ENCODE measurements around the gene LCE1F. TPM values are rescaled to one million over a fixed set of nuclear protein-coding genes. Genes with fewer than 3 reads are reported as not detected.

LCE1F gene
- polyA plus RNA-seq, 1 of the 3 experiments (the other 2 are of a cell fraction): not detected

- Histone ChIP-seq H3K4me2 (no peak overlapping the region), H3K9ac (no peak overlapping the region), H3K79me2 (ENCODE audit: insufficient read depth) (no peaks in the 10 kb centered on the region), H3F3A (replicated peaks; ENCODE audit: insufficient read depth) (no peaks in the 10 kb centered on the region), H3K36me3 (replicated peaks in 1 of 2; ENCODE audit: control insufficient read depth in 1 of 2, insufficient read depth in 2 of 2, low read length in 1 of 2) (no peaks in the 10 kb centered on the region), H3K27me3 (ENCODE audit: insufficient read depth) (peaks cover 10% of the 10 kb centered on the region; the same call in 1 of the 2 replicates), H3K9me3 (no peaks in the 10 kb centered on the region), H3K27ac (ENCODE audit: low read depth in 2 of 2, low read length in 1 of 2) (no peak overlapping the region), H3K4me3 (ENCODE audit: low read depth in 2 of 2, low read length in 1 of 2) (no peak overlapping the region), H3K9me2 (no peaks in the 10 kb centered on the region), H2AFZ (ENCODE audit: low read depth) (no peak overlapping the region), H3K4me1 (ENCODE audit: control insufficient read depth in 1 of 2, insufficient read depth in 2 of 2, low read depth in 1 of 2, low read length in 1 of 2) (no peaks in the 10 kb centered on the region), H4K20me1 (ENCODE audit: insufficient read depth) (no peaks in the 10 kb centered on the region)
- POLR2A ChIA-PET: no interaction called here
- DNase-seq: no peak
- CTCF ChIA-PET: no interaction called here
- 0% methylated on average over 1 of the region's 2 CpGs for WGBS (ENCODE audit: low lambda C conversion rate)
- no peak for TF ChIP-seq USF1 (IDR thresholded peaks at IDR 0.05; ENCODE audit: borderline replicate concordance, low read depth)
- no peak for TF ChIP-seq SMC3 (IDR thresholded peaks at IDR 0.05; ENCODE audit: low read depth, low read length)
- no peak for TF ChIP-seq REST (IDR thresholded peaks at IDR 0.05; ENCODE audit: low read depth, low read length)
- no peak for TF ChIP-seq TCF12 (IDR thresholded peaks at IDR 0.05)
- no peak for TF ChIP-seq EP300 (IDR thresholded peaks at IDR 0.05; ENCODE audit: borderline replicate concordance in 1 of 2, low read depth in 1 of 2, low read length in 1 of 2)
- TF ChIP-seq NFIC (IDR thresholded peaks at IDR 0.05; ENCODE audit: borderline replicate concordance): no peak
- no peak for TF ChIP-seq FOXJ3 (CRISPR knock-in tag; IDR thresholded peaks at IDR 0.05)
- no peak for TF ChIP-seq RCOR1 (IDR thresholded peaks at IDR 0.05; ENCODE audit: low read length)
- TF ChIP-seq RAD21 (IDR thresholded peaks at IDR 0.05; ENCODE audit: low read length): no peak
- no peak for TF ChIP-seq TEAD4 (IDR thresholded peaks at IDR 0.05; ENCODE audit: borderline replicate concordance, insufficient read depth)
- no peak for TF ChIP-seq SIN3A (IDR thresholded peaks at IDR 0.05; ENCODE audit: borderline replicate concordance, low read depth, low read length)
- no peak for TF ChIP-seq YY1 (IDR thresholded peaks at IDR 0.05; ENCODE audit: low read depth)
- TF ChIP-seq CHD2 (IDR thresholded peaks at IDR 0.05; ENCODE audit: low read length, partially characterized antibody): no peak
- no peak for TF ChIP-seq RFX5 (IDR thresholded peaks at IDR 0.05; ENCODE audit: low read length)
- no peak for TF ChIP-seq NRF1 (IDR thresholded peaks at IDR 0.05; ENCODE audit: low read depth, low read length)
- TF ChIP-seq FOSL2 (IDR thresholded peaks at IDR 0.05; ENCODE audit: borderline replicate concordance, low read depth): no peak
- TF ChIP-seq PBX3 (IDR thresholded peaks at IDR 0.05): no peak
These were observed 8.2 kb downstream of the LCE1F start for GRCh38 chr1:152783095-152783494.
